HUES6 (cell line): ENCODE results near the gene EHMT1.
"Not testable (repeated sequence)": the region's sequence is repeated elsewhere in the genome, so short reads cannot be mapped to it uniquely, and the experiment has no call there.

ENCODE experiments used
- H3K27ac ChIP-seq: 2 replicates; pipeline ENCODE4 v1.7.0; 2013; ENCODE audit warnings: low read depth, mild to moderate bottlenecking, low read length, inconsistent platforms
- H3K27me3 ChIP-seq: 2 replicates; pipeline ENCODE4 v1.6.1; 2013; ENCODE audit warnings: low read length; ENCODE audit not compliant: control insufficient read depth, insufficient read depth
- H3K36me3 ChIP-seq: 2 replicates; pipeline ENCODE4 v1.6.1; 2013; ENCODE audit warnings: low read length; ENCODE audit not compliant: control insufficient read depth, insufficient read depth
- H3K4me1 ChIP-seq: 2 replicates; pipeline ENCODE4 v1.6.1; 2013; ENCODE audit warnings: low read length; ENCODE audit not compliant: control insufficient read depth, insufficient read depth
- H3K4me3 ChIP-seq: 2 replicates; pipeline ENCODE4 v1.5.1; 2013; ENCODE audit warnings: low read depth, low read length
- H3K9ac ChIP-seq: one replicate; pipeline ENCODE4 v1.6.1; 2013; ENCODE audit warnings: mild to moderate bottlenecking, low read length
- H3K9me3 ChIP-seq: 2 replicates; pipeline ENCODE4 v1.6.1; 2013; ENCODE audit warnings: low read depth, low read length; ENCODE audit not compliant: control insufficient read depth, insufficient read depth

EHMT1 gene

GRCh38 chr9:137807721-137808703, 189.2 kb downstream of the EHMT1 start:
- Histone ChIP-seq H3K4me3 (no peak overlapping the region), H3K9ac (no peak overlapping the region), H3K27me3 (no peaks in the 10 kb centered on the region), H3K36me3 (peaks cover 59% of the 10 kb centered on the region), H3K27ac (no peak overlapping the region), H3K4me1 (no peaks in the 10 kb centered on the region), H3K9me3 (no peaks in the 10 kb centered on the region)

DNA sequence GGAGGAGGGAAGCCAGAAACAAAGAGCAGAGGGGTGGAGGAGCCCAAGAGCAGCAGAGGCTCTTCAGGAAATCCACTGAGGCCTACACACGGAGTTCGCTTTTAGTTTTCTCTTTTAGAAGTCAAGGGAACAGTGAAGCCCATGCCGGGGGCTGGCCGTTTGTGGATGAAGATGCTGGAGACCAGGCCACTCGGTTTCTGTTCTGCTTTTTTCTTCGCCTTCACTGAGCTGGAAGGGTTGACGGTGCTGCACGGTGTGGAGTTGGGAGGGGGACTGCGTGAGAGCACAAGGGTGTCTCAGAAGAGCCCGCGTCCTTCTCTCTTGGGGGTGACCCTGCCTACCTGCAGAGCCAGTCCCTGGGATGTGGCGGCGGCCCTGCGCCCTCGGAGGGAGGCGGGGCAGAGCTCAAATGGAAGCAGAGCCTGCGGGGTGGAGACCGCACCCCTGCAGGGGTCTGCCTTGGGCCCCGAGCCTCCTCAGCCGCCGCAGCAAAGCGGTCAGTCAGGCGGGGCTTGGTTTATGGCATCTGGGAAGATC, 190.3 kb downstream of the EHMT1 start:
- Histone ChIP-seq H3K4me1 (no peaks in the 10 kb centered on the region), H3K27ac (no peak overlapping the region), H3K27me3 (no peaks in the 10 kb centered on the region), H3K36me3 (peaks cover 58% of the 10 kb centered on the region), H3K4me3 (no peak overlapping the region), H3K9me3 (no peaks in the 10 kb centered on the region), H3K9ac (no peak overlapping the region)

DNA sequence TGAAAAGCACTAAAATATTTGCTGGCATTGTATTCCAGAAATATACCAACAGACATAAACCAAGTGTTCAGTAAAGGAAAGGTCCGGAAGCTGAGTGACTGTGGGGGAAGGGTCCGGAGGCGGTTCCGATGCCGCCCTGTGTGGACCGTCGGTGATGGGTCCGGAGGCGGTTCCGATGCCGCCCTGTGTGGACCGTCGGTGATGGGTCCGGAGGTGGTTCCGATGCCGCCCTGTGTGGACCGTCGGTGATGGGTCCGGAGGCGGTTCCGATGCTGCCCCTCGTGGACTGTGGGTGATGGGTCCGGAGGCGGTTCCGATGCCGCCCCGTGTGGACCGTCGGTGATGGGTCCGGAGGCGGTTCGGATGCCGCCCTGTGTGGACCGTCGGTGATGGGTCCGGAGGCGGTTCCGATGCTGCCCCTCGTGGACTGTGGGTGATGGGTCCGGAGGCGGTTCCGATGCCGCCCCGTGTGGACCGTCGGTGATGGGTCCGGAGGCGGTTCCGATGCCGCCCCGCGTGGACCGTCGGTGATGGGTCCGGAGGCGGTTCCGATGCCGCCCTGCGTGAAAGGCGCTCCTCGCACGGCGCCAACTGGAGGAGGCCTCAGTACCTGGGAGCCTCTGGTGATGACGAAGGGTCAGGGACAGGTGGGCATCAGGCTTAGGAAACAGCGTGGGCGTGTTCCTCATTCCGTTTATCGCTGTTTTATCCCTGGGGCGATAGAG, 191.1 kb downstream of the EHMT1 start:
- not testable (repeated sequence) for H3K4me1 ChIP-seq, H3K4me3 ChIP-seq, H3K9ac ChIP-seq, H3K9me3 ChIP-seq, H3K27ac ChIP-seq, H3K27me3 ChIP-seq
- peaks cover 62% of the 10 kb centered on the region for H3K36me3 ChIP-seq

GRCh38 chr9:137811283-137811870, 192.6 kb downstream of the EHMT1 start:
- Histone ChIP-seq H3K27ac (no peak overlapping the region), H3K9me3 (no peaks in the 10 kb centered on the region), H3K4me3 (no peak overlapping the region), H3K36me3 (peaks cover 71% of the 10 kb centered on the region), H3K27me3 (no peaks in the 10 kb centered on the region), H3K9ac (no peak overlapping the region), H3K4me1 (no peaks in the 10 kb centered on the region)

GRCh38 chr9:137812356-137813023, 193.7 kb downstream of the EHMT1 start:
- H3K27ac ChIP-seq, result no peak overlapping the region
- no peaks in the 10 kb centered on the region for H3K9me3 ChIP-seq
- no peak overlapping the region for H3K9ac ChIP-seq
- no peaks in the 10 kb centered on the region for H3K27me3 ChIP-seq
- no peak overlapping the region for H3K4me3 ChIP-seq
- no peaks in the 10 kb centered on the region for H3K4me1 ChIP-seq
- peaks cover 82% of the 10 kb centered on the region for H3K36me3 ChIP-seq

DNA sequence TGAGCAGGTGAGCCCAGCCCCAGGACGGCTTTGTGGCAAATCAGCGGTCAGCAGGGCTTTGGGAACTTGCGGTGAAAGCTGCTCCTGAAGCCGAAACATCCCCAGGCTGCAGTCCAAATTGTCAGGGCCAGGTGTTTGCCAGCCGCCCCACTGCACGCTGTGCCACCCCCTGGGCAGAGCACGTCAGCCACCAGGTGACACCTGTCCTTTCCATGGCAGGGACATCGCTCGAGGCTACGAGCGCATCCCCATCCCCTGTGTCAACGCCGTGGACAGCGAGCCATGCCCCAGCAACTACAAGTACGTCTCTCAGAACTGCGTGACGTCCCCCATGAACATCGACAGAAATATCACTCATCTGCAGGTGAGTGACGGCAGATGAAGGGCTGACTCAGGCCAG, 194.4 kb downstream of the EHMT1 start:
- Histone ChIP-seq H3K27ac (no peak overlapping the region), H3K36me3 (peaks cover 85% of the 10 kb centered on the region), H3K9ac (no peak overlapping the region), H3K4me1 (no peaks in the 10 kb centered on the region), H3K9me3 (no peaks in the 10 kb centered on the region; the same call in 1 of the 2 replicates), H3K4me3 (no peak overlapping the region), H3K27me3 (no peaks in the 10 kb centered on the region)

- Histone ChIP-seq H3K4me3 (no peak overlapping the region), H3K27me3 (no peaks in the 10 kb centered on the region), H3K4me1 (no peaks in the 10 kb centered on the region), H3K36me3 (peaks cover 85% of the 10 kb centered on the region), H3K9me3 (no peaks in the 10 kb centered on the region; the same call in 1 of the 2 replicates), H3K27ac (no peak overlapping the region), H3K9ac (no peak overlapping the region)
These were observed 195.0 kb downstream of the EHMT1 start for GRCh38 chr9:137813651-137814415.

GRCh38 chr9:137814436-137814835, 195.6 kb downstream of the EHMT1 start:
- no peaks in the 10 kb centered on the region for H3K4me1 ChIP-seq
- H3K4me3 ChIP-seq, result no peak overlapping the region
- no peaks in the 10 kb centered on the region; the same call in 1 of the 2 replicates for H3K9me3 ChIP-seq
- H3K27ac ChIP-seq, result no peak overlapping the region
- no peak overlapping the region for H3K9ac ChIP-seq
- no peaks in the 10 kb centered on the region for H3K27me3 ChIP-seq
- H3K36me3 ChIP-seq, result peaks cover 79% of the 10 kb centered on the region

GRCh38 chr9:137814841-137815240, 196.0 kb downstream of the EHMT1 start:
- H3K4me3 ChIP-seq, result no peak overlapping the region
- H3K27me3 ChIP-seq, result no peaks in the 10 kb centered on the region
- H3K9me3 ChIP-seq, result no peaks in the 10 kb centered on the region; the same call in 1 of the 2 replicates
- H3K9ac ChIP-seq, result no peak overlapping the region
- no peaks in the 10 kb centered on the region for H3K4me1 ChIP-seq
- no peak overlapping the region for H3K27ac ChIP-seq
- peaks cover 79% of the 10 kb centered on the region for H3K36me3 ChIP-seq
